GM21390 (cell line): ENCODE results near the gene AHCY.
"Not testable (repeated sequence)": the region's sequence is repeated elsewhere in the genome, so short reads cannot be mapped to it uniquely, and the experiment has no call there.

Experiments used
- ATAC-seq: cut with Tn5 transposase; IDR thresholded peaks from one replicate; pipeline ENCODE4 v1.9.1; 2021; ENCODE audit not compliant: unreplicated experiment

The AHCY gene

DNA sequence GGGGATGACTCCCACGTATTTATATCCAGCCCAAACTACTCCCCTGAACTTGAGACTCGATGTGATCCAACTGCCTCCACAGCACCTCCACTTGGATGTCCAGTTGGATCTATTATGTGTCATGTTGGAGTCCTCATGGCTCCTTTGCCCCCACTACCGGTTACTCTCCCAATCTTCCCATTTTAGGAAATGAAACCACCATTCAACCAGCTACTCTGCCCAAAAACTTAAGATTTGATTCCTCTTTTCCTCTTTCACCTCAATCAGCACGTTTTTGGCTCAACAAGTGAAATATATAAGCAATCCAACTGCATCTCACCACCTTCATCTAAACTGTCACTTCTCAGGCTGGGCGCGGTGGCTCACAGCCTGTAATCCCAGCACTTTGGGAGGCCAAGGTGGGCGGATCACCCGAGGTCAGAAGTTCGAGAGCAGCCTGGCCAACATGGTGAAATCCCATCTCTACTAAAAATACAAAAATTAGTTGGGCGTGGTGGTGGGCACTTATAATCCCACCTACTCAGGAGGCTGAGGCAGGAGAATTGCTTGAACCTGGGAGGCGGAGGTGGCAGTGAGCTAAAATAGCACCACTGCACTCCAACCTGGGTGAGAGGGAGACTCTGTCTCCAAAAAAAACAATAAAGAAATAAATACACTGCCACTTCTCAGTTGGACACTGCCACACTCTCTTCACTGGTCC is 3.4 kb downstream of the AHCY start:
- no peak for ATAC-seq

- not testable (repeated sequence) for ATAC-seq
Measured at GRCh38 chr20:34298294-34298784, 4.8 kb downstream of the AHCY start.

GRCh38 chr20:34296468-34296867 is 6.7 kb downstream of the AHCY start:
- ATAC-seq, result no peak

DNA sequence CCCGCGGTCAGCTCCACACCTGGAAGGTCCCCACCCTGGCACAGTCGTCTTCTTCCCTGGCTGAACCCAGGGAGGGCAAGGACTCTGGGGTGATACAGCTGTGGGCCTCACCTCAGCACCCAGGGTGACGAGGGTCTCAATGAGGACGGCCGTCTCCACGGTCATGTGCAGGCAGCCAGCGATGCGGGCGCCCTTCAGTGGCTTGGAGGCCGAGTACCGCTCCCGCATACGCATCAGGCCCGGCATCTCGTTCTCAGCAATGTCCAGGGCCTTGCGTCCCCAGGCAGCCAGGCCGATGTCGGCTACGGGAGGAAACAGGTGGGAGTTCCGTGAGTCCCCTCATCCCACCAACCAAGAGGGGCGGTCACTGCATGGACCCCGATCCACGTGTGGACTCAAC is 7.9 kb downstream of the AHCY start:
- no peak for ATAC-seq

DNA sequence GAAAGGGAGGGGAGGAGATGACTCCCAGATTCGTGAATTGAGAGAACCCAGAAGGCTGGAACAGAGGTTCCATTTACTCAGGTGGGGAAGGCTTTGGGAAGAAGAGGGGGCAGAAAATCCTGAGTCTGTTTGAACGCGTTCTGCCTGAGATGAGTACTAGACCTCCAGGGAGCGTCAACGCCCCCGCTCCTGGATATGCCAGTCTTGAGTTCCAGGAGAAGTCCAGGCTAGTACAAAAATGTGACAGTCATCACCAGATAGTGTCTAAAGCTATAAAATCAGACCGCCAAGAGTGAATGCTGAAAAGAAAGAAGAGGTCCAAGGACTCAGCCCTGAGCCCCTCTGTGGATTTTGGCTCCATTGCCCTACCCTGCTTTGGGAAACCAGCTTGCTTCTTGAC is 8.6 kb downstream of the AHCY start:
- no peak for ATAC-seq

DNA sequence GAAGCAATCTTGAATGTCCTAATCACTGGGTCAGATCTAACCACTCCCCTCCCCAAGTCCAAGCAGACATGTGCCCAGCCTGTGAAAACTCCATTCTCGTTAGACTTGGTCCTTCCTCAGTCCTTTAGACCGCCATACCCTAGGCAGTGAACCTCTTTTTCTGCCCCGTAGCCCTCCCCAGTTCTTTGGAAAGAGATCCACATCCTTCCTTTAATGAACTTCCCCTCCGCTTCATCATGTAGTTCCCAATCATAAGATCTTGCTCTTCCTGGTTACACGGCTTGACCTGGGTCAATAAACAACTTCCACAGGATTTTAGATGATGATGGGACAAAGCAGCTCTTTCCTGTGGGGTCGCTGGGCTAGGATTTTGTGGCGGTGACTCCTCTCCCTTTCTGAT is 9.6 kb downstream of the AHCY start:
- ATAC-seq, result no peak

- ATAC-seq, result no peak
Measured at GRCh38 chr20:34293119-34293518, 10.0 kb downstream of the AHCY start.

- ATAC-seq, result no peak
Measured at GRCh38 chr20:34292496-34292895, 10.7 kb downstream of the AHCY start.

DNA sequence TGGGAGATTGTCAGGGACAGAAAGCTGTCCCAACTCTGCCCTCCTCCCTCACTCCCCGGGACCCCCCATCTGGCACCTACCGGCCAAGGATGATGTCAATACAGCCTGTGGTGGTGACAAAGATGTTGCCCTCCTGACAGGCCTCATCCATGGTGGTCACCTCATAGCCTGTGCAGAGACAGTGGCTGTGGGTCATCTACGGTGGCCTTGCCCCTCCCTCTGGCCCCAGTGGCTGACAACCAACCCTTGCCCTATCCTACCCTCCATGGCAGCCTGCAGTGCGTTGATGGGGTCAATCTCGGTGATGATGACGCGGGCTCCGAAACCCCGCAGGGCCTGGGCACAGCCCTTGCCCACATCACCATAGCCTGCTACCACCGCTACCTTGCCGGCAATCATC is 12.7 kb downstream of the AHCY start:
- no peak for ATAC-seq

GRCh38 chr20:34287500-34287899 is 15.7 kb downstream of the AHCY start:
- ATAC-seq, result not testable (repeated sequence)

- no peak for ATAC-seq
Measured at GRCh38 chr20:34285450-34285849, 17.7 kb downstream of the AHCY start.

DNA sequence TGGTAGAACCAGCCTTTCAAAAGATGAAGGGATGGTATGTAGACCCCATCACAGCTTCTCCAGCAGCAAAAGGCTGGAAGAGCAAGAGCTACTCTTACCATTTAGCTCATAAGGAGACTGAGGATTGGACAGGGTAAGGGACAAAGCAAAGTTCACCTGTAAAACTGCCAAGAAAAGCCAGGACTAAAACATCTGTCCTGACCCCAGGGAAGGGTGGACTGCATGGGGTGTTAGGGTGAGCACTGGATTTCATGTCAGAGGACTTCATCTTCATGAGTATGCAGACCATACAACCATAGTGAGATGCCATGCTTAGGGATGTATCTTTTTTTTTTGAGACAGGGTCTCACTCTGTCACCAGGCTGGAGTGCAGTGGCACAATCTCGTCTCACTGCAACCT is 19.3 kb downstream of the AHCY start:
- no peak for ATAC-seq

DNA sequence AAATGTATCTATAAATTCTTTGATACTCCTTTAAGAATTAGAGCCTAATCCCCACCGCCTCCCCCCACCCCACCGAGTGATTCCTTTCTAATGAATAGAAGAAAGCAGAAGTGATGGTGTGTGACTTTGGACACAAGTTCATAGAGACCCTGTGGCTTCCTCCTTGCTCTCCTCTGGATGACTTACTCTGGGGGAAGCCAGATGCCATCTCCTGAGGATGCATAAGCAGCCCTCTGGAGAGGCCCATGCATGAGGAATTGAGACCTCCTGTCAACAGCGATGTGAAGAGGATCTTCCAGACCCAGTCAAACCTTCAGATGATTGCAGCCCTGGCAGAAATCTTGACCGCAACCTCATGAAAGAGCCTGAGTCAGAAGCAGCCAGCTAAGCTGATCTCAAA is 21.1 kb downstream of the AHCY start:
- ATAC-seq, result no peak

DNA sequence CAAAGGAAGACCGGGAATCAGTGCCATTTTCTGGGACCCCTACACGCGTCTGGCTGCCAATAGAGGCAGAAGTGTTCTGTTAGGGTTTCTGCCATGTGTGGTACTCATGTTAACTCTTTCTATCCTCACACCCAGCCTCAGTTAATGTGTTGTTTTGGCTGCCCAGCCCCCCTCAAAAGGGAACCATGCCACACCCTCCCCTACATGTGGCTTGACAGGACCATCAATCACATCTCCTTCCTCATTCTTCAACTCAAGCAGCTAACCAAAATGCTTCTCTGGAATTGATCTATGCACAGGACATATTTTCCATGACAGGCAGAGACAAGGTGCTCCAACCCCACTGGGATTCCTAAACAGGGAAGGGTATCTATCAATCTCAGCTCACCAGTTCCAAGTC is 22.0 kb downstream of the AHCY start:
- no peak for ATAC-seq

DNA sequence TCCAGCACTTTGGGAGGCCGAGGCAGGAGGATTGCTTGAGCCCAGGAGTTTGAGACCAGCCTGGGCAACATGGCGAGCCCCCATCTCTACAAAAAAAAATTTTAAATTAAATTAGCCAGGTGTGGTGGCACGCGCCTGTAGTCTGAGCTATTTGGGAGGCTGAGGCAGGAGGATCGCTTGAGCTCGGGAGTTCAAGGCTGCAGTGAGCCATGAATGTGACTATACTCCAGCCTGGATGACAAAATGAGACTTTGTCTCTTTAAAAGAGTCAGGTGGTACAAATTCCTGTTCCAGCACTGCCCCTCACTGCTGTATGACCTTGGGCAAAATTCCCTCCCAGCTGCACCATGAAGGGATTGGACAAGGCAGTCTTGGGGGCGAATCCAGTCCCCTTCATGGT is 28.5 kb downstream of the AHCY start:
- ATAC-seq, result no peak

- ATAC-seq, result no peak
Measured at GRCh38 chr20:34271956-34272355, 31.2 kb downstream of the AHCY start.

DNA sequence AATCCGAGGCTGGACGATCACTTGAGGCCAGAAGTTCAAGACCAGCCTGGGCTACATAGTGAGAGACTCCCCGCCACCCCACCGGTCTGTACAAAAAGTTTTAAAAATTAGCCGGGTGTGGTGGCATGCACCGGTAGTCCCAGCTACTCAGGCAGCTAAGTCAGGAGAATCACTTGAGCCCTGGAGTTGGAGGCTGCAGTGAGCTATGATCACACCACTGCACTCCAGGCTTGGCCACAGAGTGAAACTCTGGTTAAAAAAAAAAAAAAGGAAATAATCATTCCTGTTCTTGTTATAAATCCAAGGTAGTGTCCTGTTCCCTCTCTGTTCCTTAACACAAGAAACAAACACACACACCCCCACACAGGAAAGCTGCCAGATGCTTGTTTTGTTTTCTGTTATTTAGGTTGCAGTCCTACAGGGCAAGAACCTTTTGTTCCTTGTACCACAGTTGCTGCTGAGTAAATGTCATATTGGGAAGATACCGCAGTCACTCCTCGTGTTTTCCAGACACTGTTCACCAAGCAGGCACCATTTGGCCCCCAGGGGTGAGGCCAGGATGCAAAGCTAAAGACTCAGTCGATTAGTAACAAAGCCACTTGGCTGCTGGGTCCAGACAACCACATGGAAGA is 33.0 kb downstream of the AHCY start:
- no peak for ATAC-seq

DNA sequence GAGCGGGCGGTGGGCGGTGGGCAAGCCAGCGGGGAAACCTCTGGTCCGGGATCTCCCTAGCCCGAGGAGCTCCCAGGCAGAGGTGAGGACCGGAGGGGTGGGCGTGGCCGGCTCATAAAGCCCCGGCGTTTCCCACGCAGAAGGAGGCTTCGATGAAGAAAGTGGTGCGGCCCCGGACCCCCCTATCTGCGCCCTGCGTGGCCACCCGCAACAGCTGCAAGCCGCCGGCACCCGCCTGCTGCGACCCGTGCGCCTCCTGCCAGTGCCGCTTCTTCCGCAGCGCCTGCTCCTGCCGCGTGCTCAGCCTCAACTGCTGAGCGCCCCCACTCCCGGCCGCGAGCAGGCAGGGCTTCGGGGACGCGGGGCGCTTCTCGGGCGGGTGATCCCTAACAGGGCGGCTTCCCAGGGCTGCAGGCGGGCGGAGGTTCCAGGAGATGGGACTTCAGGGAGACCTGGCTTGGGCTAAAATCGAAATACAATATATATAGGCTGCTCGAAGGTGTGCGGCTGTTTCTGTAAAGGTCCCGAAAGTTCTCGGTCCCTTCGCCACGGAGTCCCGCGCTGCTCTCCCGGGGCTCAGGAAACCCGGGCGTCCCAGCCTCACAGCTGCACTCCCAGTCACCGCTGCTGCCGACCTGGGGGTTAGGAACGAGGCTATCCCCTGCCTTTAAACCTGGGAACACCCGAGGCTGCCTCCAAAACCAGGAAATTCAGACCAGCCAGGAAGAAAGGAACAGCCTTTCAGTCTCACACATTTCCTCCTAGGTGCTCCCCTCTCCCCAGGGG is 34.1 kb downstream of the AHCY start:
- no peak for ATAC-seq

- ATAC-seq, result no peak
Measured at GRCh38 chr20:34268145-34268544, 35.0 kb downstream of the AHCY start.

DNA sequence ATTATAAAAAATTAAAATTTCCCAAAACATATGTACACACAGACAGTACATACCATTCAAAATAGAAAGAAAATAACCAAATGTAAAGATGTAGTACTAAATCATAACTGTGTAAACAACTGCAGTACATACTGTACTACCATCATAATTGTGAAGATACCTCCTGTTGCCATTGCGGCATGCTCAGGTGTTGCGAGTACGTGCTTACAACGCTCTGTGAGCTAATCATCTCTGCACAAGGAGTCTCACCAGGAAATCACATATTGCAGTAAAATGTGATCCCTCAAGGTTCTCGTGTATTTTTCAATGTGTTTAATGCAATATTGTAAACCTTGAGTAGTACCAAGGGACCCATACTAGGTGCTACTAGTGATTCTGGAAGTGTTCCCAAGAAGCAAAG is 39.0 kb downstream of the AHCY start:
- ATAC-seq, result no peak

- not testable (repeated sequence) for ATAC-seq
Measured at GRCh38 chr20:34263468-34263867, 39.7 kb downstream of the AHCY start.
